ENCODE results near the gene SPTBN5. TPM values are rescaled to one million over a fixed set of nuclear protein-coding genes. Genes with fewer than 3 reads are reported as not detected.
A peak's percentile ranks its signal among the peaks of the same experiment; 100 is the strongest.

SPTBN5 gene
- total RNA-seq, 1 experiment from 2014 or later = 0.84 TPM

GRCh38 chr15:41809121-41809520 lies 84.7 kb downstream of the SPTBN5 start:
- H3F3A ChIP-seq (ENCODE audit: low read length, unreplicated experiment) = no peaks in the 10 kb centered on the region
- TF ChIP-seq EZH2 (IDR thresholded peaks at IDR 0.05; ENCODE audit: low read length, unreplicated experiment) = no peak
- no peak for TF ChIP-seq EZH2phosphoT487 (IDR thresholded peaks at IDR 0.05; ENCODE audit: borderline replicate concordance, low read length)
- TF ChIP-seq CTCF (conservative IDR thresholded peaks at IDR 0.05; ENCODE audit: low read depth, low read length) = no peak
- no peak overlapping the region for H3K27ac ChIP-seq (ENCODE audit: low read length)
- H4K20me1 ChIP-seq (ENCODE audit: low read length) = no peaks in the 10 kb centered on the region
- POLR2A ChIA-PET (ENCODE audit: unreplicated experiment) = interaction anchor here (0.5 kb wide), 1 partner anchor 349 kb away, joined by 15 read pairs; no protein-coding TSS in a partner anchor
- H3K9me2 ChIP-seq (replicated peaks; ENCODE audit: low read length) = no peaks in the 10 kb centered on the region
- no peaks in the 10 kb centered on the region for H3K9me3 ChIP-seq (ENCODE audit: low read length)
- intact Hi-C loops (cut with micrococcal nuclease) = no loop called here
- ATAC-seq = peak; percentile 35; the same call in 1 of the 2 replicates
- H3K36me3 ChIP-seq (ENCODE audit: low read depth, low read length) = peaks cover 6% of the 10 kb centered on the region; the same call in 1 of the 2 replicates
- no peak overlapping the region for H2AFZ ChIP-seq (ENCODE audit: low read length)
- no peaks in the 10 kb centered on the region for H3K27me3 ChIP-seq (ENCODE audit: low read length)
- no peak overlapping the region for H3K9ac ChIP-seq (ENCODE audit: low read length)
- H3K4me2 ChIP-seq (ENCODE audit: low read length) = peak overlapping the region; percentile 43; the same call in 1 of the 2 replicates
- no TSS peak for BruUV-seq (replicated peaks)
- DNase-seq = peak; percentile 64
- H3K4me1 ChIP-seq (ENCODE audit: insufficient read depth, low read length) = peaks cover 21% of the 10 kb centered on the region
- no peak overlapping the region for H3K4me3 ChIP-seq (ENCODE audit: low read length)
- no peaks in the 10 kb centered on the region for H3K79me2 ChIP-seq (ENCODE audit: low read length)
- CTCF ChIA-PET = interaction anchor here (0.6 to 4.0 kb wide), 2 partner anchors 35 to 221 kb away, joined by 4 to 76 read pairs; partner anchors contain the start of gene MAPKBP1

DNA sequence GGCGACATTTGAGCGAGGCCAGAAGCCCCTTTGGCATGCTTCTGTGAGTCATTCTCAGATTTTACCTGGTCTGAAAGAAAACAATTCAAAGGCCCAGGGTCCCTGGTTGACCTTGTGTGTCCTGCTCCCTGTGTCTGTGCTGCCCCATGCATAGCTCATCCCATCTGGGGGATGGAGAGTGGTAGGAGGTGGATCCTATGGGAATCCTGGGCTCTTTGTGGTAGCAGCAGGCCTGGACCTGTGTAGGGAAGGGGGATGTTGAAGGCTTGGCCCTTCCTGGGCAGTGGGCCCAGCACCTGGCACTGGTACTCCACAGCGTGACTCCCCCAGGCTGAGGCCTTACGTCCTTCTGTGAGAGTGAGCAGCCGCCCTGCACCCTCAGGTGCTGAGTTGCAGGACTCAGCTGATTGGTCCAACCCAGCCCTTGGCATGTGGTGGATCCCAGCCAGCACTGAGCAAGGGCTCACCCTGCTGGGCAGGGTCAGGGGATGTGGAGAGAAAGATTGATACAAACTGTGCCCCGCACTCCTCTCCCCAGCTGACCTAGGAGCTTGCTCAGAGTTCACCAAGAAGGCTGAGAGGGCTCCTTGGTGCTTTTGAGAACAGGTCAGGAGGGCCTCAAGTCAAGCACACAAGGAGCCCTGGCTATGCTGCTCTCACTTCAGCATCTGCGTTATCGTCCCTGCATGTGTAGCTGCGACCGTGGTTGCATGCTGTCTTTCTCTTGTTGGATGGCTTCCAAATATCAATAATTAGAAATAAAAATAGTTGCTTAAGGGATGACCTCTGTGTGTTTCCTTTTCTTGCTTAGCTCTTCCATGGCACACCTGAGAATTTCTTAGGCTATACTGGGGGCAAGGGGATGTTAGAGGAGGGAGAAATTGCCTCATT lies 87.3 kb downstream of the SPTBN5 start:
- Histone ChIP-seq H3K4me1 (ENCODE audit: insufficient read depth, low read length) (peaks cover 35% of the 10 kb centered on the region), H3K36me3 (ENCODE audit: low read depth, low read length) (no peaks in the 10 kb centered on the region), H3K9me3 (ENCODE audit: low read length) (no peaks in the 10 kb centered on the region), H3K27ac (ENCODE audit: low read length) (no peak overlapping the region), H3F3A (ENCODE audit: low read length, unreplicated experiment) (peaks cover 5% of the 10 kb centered on the region), H3K9ac (ENCODE audit: low read length) (no peak overlapping the region), H3K9me2 (replicated peaks; ENCODE audit: low read length) (no peaks in the 10 kb centered on the region), H3K4me2 (ENCODE audit: low read length) (no peak overlapping the region), H3K27me3 (ENCODE audit: low read length) (no peaks in the 10 kb centered on the region), H4K20me1 (ENCODE audit: low read length) (no peaks in the 10 kb centered on the region), H2AFZ (ENCODE audit: low read length) (no peak overlapping the region), H3K79me2 (ENCODE audit: low read length) (0 out of 2 replicates have a peak, but pooled peaks cover 7% of the 10 kb centered on the region), H3K4me3 (ENCODE audit: low read length) (no peak overlapping the region)
- TF ChIP-seq CTCF (conservative IDR thresholded peaks at IDR 0.05; ENCODE audit: low read depth, low read length) (peak; percentile 48), EZH2 (IDR thresholded peaks at IDR 0.05; ENCODE audit: low read length, unreplicated experiment) (no peak)
- POLR2A ChIA-PET (ENCODE audit: unreplicated experiment) = interaction anchor here (0.6 kb wide), 1 partner anchor 18 kb away, joined by 3 read pairs; no protein-coding TSS in a partner anchor
- BruUV-seq (replicated peaks) = no TSS peak
- DNase-seq (peak; percentile 75), ATAC-seq (no peak)
- intact Hi-C loops (cut with micrococcal nuclease) = no loop called here
- CTCF ChIA-PET = interaction anchor here (2.5 kb wide), 1 partner anchor 33 kb away, joined by 15 read pairs; the partner anchor contains the start of gene MAPKBP1

All from PC-3 (cell line).